PFSK-1 (cell line): ENCODE results near the gene FAM237B.
A peak's percentile ranks its signal among the peaks of the same experiment; 100 is the strongest.

Experiments used
- FOXP2 ChIP-seq: optimal IDR thresholded peaks from 2 replicates; pipeline ENCODE3; 2011; ENCODE audit warnings: borderline replicate concordance, control low read depth, inconsistent platforms; ENCODE audit not compliant: insufficient read depth; ENCODE audit errors: extremely low read length, extremely low read depth
- POLR2AphosphoS5 ChIP-seq: IDR thresholded peaks from 2 replicates; pipeline ENCODE4 v1.6.1; 2012; ENCODE audit warnings: low read depth, mild to moderate bottlenecking, control low read depth, low read length, moderate library complexity
- REST ChIP-seq, 2 experiments: IDR thresholded peaks; 2 replicates each; pipeline versions ENCODE4 v1.6.1 to v1.8.0; 2011 to 2012; ENCODE audit warnings: low read depth in 2 of 2, low read length in 2 of 2, control low read depth in 1 of 2, inconsistent platforms in 1 of 2, mild to moderate bottlenecking in 1 of 2, moderate library complexity in 1 of 2; ENCODE audit not compliant: insufficient read depth in 1 of 2
- SIN3A ChIP-seq: IDR thresholded peaks from 2 replicates; pipeline ENCODE4 v1.6.1; 2012; ENCODE audit warnings: mild to moderate bottlenecking, low read length, moderate library complexity, borderline replicate concordance; ENCODE audit not compliant: insufficient read depth
- TAF1 ChIP-seq: IDR thresholded peaks from 2 replicates; pipeline ENCODE4 v1.6.1; 2012; ENCODE audit warnings: low read length, control low read depth, borderline replicate concordance; ENCODE audit not compliant: insufficient read depth

DNA sequence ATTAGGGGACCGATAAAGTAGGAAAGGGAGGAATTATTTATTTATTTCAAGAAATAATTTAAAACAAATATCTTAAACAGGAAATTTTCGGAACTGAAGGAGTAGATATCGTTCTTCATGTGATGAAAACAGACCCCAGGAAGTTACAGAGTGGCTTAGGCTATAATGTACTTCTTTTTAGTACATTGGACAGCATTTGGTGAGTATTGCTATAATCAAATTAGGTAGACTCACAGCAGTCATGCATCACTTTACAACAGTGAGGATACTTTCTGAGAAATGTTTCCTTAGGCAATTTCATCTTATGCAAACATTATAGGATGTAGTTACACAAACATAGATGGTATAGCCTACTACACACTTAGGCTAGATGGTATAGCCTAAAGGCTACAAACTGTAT lies 33.0 kb downstream of the FAM237B start:
- no peak for TF ChIP-seq POLR2AphosphoS5
- TF ChIP-seq TAF1, result no peak
- TF ChIP-seq REST (IDR thresholded peaks at IDR 0.05; ENCODE audit: insufficient read depth in 1 of 2, low read depth in 2 of 2, low read length in 2 of 2), result peak in 1 of 2 experiments; percentile 29; a peak in 1 of 4 replicates
- TF ChIP-seq FOXP2, result no peak
- TF ChIP-seq SIN3A, result no peak
